ENCODE results near the gene NUP98.
A peak's percentile ranks its signal among the peaks of the same experiment; 100 is the strongest.

Gene NUP98

DNA sequence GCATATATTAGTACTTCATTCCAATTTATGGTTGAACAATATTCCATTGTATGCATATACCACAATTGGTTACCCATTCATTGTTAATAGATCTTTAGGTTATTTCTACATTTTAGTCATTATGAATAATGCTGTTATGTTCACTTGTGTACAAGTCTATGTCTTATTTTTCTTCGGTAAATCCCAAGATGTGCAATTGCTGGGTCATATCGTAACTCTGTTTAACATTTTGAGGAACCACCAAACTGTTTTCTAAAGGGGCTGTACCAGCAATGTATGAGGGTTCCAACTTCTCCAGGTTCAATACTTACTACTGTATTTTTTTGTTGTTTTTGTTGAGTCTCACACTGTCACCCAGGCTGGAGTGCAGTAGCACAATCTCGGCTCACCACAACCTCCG lies 33.1 kb downstream of the NUP98 start:
- peaks cover 51% of the 10 kb centered on the region for H3K36me3 Mint-ChIP-seq (ENCODE audit: low read depth)
- no peak overlapping the region for H3K4me3 Mint-ChIP-seq
- H3K9me3 Mint-ChIP-seq = no peaks in the 10 kb centered on the region
- no peak for DNase-seq (ENCODE audit: low spot score)
- no peak overlapping the region for H3K27ac Mint-ChIP-seq
- no peaks in the 10 kb centered on the region for H3K4me1 Mint-ChIP-seq (ENCODE audit: low read depth)
- no peaks in the 10 kb centered on the region for H3K27me3 Mint-ChIP-seq (ENCODE audit: low read depth)

GRCh38 chr11:3755151-3755550 lies 42.2 kb downstream of the NUP98 start:
- no peak overlapping the region for H3K4me3 Mint-ChIP-seq
- no peaks in the 10 kb centered on the region for H3K27me3 Mint-ChIP-seq (ENCODE audit: low read depth)
- H3K9me3 Mint-ChIP-seq = no peaks in the 10 kb centered on the region
- no peak for DNase-seq (ENCODE audit: low spot score)
- H3K36me3 Mint-ChIP-seq (ENCODE audit: low read depth) = peaks cover 46% of the 10 kb centered on the region
- H3K27ac Mint-ChIP-seq = no peak overlapping the region
- H3K4me1 Mint-ChIP-seq (ENCODE audit: low read depth) = no peaks in the 10 kb centered on the region

DNA sequence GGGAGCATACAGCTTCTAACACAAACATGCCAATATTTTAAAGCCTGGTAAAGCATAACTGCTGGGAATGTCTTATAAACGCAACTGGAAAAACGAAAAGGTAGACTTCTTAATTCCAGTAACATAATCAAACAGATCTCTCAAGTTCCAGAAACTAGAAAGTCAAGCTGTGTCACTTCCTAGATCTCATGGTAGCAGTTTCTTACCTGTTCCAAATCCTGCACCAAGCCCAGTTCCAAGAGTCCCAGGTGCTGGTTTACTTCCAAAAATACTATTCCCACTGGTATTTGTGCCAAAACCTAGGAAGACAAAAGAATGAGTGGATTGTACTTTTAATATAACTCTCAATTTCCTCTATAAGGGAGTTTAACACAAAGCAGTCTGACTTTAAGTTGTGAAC lies 44.2 kb downstream of the NUP98 start:
- no peak overlapping the region for H3K4me3 Mint-ChIP-seq
- no peaks in the 10 kb centered on the region for H3K27me3 Mint-ChIP-seq (ENCODE audit: low read depth)
- H3K27ac Mint-ChIP-seq = no peak overlapping the region
- DNase-seq (ENCODE audit: low spot score) = no peak
- no peaks in the 10 kb centered on the region for H3K9me3 Mint-ChIP-seq
- no peaks in the 10 kb centered on the region for H3K4me1 Mint-ChIP-seq (ENCODE audit: low read depth)
- peaks cover 39% of the 10 kb centered on the region for H3K36me3 Mint-ChIP-seq (ENCODE audit: low read depth)

DNA sequence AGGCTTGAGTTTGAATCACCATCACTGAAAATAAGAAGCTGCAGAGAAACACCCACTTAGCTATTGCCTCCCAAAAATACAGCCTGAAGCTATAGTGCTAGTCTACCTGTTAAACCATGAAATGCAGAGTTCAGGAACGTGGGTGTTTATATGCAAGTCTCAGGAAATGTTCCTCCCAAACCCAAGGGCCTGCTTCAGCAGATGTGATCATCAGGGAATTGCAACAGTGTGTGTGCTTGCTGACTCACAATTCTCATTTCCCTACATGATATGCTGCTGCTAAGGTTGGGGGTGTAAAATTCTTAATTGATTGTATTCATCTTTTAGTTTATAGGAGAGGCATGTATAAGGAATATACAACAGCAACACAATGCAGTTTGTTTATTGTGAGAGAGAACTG lies 49.6 kb downstream of the NUP98 start:
- Mint-ChIP-seq H3K4me1 (ENCODE audit: low read depth) (no peaks in the 10 kb centered on the region), H3K4me3 (no peak overlapping the region), H3K27me3 (ENCODE audit: low read depth) (no peaks in the 10 kb centered on the region), H3K36me3 (ENCODE audit: low read depth) (peaks cover 43% of the 10 kb centered on the region), H3K9me3 (no peaks in the 10 kb centered on the region), H3K27ac (no peak overlapping the region)
- DNase-seq (ENCODE audit: low spot score) = no peak

- H3K4me3 Mint-ChIP-seq = no peak overlapping the region
- H3K4me1 Mint-ChIP-seq (ENCODE audit: low read depth) = peaks cover 5% of the 10 kb centered on the region
- H3K36me3 Mint-ChIP-seq (ENCODE audit: low read depth) = peaks cover 56% of the 10 kb centered on the region
- no peaks in the 10 kb centered on the region for H3K9me3 Mint-ChIP-seq
- no peak overlapping the region for H3K27ac Mint-ChIP-seq
- no peaks in the 10 kb centered on the region for H3K27me3 Mint-ChIP-seq (ENCODE audit: low read depth)
- no peak for DNase-seq (ENCODE audit: low spot score)
Observed at GRCh38 chr11:3745161-3745560, 52.2 kb downstream of the NUP98 start.

DNA sequence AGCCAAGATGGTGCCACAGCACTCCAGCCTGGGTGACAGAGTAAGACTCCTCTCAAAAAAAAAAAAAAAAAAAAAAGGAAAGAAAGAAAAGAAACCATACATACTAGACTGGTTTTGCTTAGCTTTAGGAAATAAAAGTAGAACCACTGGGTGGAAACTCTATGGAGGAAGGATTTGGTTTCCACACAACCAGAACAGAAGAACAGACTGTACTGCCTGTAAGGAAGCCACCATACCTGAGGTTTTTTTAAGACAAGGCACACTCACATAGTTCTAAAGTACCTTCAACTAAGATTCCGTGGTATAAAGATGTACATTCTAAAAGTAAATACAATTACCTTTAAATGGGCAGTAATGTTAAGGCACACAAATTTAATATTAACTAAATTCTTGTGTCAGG lies 58.6 kb downstream of the NUP98 start:
- Mint-ChIP-seq H3K9me3 (no peaks in the 10 kb centered on the region), H3K27ac (no peak overlapping the region), H3K36me3 (ENCODE audit: low read depth) (peaks cover 63% of the 10 kb centered on the region)

GRCh38 chr11:3738241-3738640 lies 59.1 kb downstream of the NUP98 start:
- no peak overlapping the region for H3K4me3 Mint-ChIP-seq
- no peaks in the 10 kb centered on the region for H3K27me3 Mint-ChIP-seq (ENCODE audit: low read depth)
- peaks cover 66% of the 10 kb centered on the region for H3K36me3 Mint-ChIP-seq (ENCODE audit: low read depth)
- no peak overlapping the region for H3K27ac Mint-ChIP-seq
- no peak for DNase-seq (ENCODE audit: low spot score)
- H3K4me1 Mint-ChIP-seq (ENCODE audit: low read depth) = peaks cover 14% of the 10 kb centered on the region
- no peaks in the 10 kb centered on the region for H3K9me3 Mint-ChIP-seq

More for the DNA sequence above, 58.6 kb downstream of the NUP98 start:
- Mint-ChIP-seq H3K4me3 (no peak overlapping the region), H3K4me1 (ENCODE audit: low read depth) (peaks cover 14% of the 10 kb centered on the region), H3K27me3 (ENCODE audit: low read depth) (no peaks in the 10 kb centered on the region)
- no peak for DNase-seq (ENCODE audit: low spot score)

GRCh38 chr11:3737386-3737933 lies 59.9 kb downstream of the NUP98 start:
- Mint-ChIP-seq H3K9me3 (no peaks in the 10 kb centered on the region), H3K27ac (no peak overlapping the region), H3K36me3 (ENCODE audit: low read depth) (peaks cover 69% of the 10 kb centered on the region), H3K4me3 (no peak overlapping the region), H3K4me1 (ENCODE audit: low read depth) (peaks cover 20% of the 10 kb centered on the region), H3K27me3 (ENCODE audit: low read depth) (no peaks in the 10 kb centered on the region)
- no peak for DNase-seq (ENCODE audit: low spot score)

- Mint-ChIP-seq H3K9me3 (no peaks in the 10 kb centered on the region), H3K27ac (no peak overlapping the region), H3K36me3 (ENCODE audit: low read depth) (peaks cover 71% of the 10 kb centered on the region), H3K4me3 (no peak overlapping the region), H3K4me1 (ENCODE audit: low read depth) (peaks cover 19% of the 10 kb centered on the region), H3K27me3 (ENCODE audit: low read depth) (no peaks in the 10 kb centered on the region)
- DNase-seq (ENCODE audit: low spot score) = no peak
Observed at GRCh38 chr11:3736816-3737215, 60.5 kb downstream of the NUP98 start.

- Mint-ChIP-seq H3K9me3 (no peaks in the 10 kb centered on the region), H3K36me3 (ENCODE audit: low read depth) (peaks cover 71% of the 10 kb centered on the region), H3K4me1 (ENCODE audit: low read depth) (peaks cover 16% of the 10 kb centered on the region), H3K27me3 (ENCODE audit: low read depth) (no peaks in the 10 kb centered on the region), H3K27ac (no peak overlapping the region), H3K4me3 (no peak overlapping the region)
- DNase-seq (ENCODE audit: low spot score) = no peak
Observed at GRCh38 chr11:3735827-3736226, 61.5 kb downstream of the NUP98 start.

DNA sequence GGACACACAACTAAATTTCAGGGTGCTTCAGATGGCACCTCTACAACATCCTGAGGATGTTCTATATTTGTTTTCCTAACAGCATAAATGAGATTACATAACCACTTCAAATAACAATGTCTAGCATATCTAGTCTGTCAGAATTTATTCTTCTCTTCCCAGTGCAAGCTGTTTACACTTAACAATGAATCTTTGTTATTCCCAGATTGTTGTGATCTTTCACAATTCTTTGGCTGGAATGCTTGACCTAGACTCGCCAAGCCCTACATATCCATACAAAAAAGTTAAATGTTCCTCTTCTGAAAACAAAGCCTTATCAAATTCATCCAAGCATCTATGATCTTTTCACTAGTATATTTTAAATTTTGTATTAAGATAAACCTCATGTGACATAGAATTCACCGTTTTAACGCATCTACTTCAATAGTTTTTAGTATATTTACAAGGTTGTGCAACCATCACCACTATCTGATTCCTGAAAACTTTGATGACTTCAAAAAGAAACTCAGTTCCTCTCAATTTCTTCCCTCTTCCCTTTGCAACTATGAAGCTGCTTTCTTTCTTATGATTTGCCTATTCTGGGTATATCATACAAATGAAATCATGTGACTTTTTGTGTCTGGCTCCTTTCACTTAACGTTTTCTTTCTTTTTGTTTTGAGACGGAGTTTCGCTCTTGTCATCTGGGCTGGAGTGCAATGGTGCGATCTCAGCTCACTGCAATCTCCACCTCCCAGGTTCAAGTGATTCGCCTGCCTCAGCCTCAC lies 64.5 kb downstream of the NUP98 start:
- no peaks in the 10 kb centered on the region for H3K27me3 Mint-ChIP-seq (ENCODE audit: low read depth)
- no peaks in the 10 kb centered on the region for H3K9me3 Mint-ChIP-seq
- peaks cover 73% of the 10 kb centered on the region for H3K36me3 Mint-ChIP-seq (ENCODE audit: low read depth)
- H3K4me3 Mint-ChIP-seq = no peak overlapping the region
- no peak for DNase-seq (ENCODE audit: low spot score)
- peak overlapping the region; percentile 58 for H3K27ac Mint-ChIP-seq
- peaks cover 16% of the 10 kb centered on the region for H3K4me1 Mint-ChIP-seq (ENCODE audit: low read depth)

DNA sequence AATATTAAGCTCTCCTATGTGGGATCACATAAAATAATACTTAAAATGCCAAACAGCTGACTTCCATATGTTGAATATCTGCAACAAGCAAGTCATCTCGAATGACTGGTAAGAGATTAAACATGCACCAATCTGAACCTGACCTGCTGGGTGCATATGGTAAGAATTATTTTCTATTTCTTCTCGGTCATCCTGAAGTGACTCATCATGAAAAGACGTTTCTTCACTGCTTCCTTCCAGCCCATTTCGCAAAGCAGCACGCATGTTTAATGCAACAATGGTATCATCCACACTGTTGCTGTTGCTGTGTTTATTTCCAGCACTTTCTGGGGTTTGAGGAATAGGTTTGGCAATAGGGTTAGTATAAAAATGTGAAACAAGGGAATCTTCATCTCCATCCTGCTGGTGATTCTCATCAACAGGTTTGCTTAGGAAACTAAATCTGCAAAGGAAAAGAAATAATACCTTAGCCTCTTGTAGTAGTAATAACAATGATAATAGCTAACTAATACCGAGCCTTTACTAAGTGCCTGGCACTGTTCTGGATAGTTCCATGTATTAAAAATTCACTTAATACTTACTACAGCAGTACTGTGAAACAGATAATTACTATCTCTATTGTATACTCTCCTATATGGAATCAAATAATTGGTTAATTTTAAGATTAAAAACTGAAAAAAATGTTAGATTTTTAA lies 74.2 kb downstream of the NUP98 start:
- Mint-ChIP-seq H3K27me3 (ENCODE audit: low read depth) (no peaks in the 10 kb centered on the region), H3K36me3 (ENCODE audit: low read depth) (peaks cover 69% of the 10 kb centered on the region), H3K9me3 (no peaks in the 10 kb centered on the region), H3K4me1 (ENCODE audit: low read depth) (no peaks in the 10 kb centered on the region), H3K4me3 (no peak overlapping the region), H3K27ac (no peak overlapping the region)
- no peak for DNase-seq (ENCODE audit: low spot score)

- Mint-ChIP-seq H3K9me3 (no peaks in the 10 kb centered on the region), H3K27ac (no peak overlapping the region), H3K4me3 (no peak overlapping the region), H3K4me1 (ENCODE audit: low read depth) (peaks cover 2% of the 10 kb centered on the region), H3K36me3 (ENCODE audit: low read depth) (peaks cover 72% of the 10 kb centered on the region), H3K27me3 (ENCODE audit: low read depth) (no peaks in the 10 kb centered on the region)
- no peak for DNase-seq (ENCODE audit: low spot score)
Observed at GRCh38 chr11:3722100-3722499, 75.3 kb downstream of the NUP98 start.

DNA sequence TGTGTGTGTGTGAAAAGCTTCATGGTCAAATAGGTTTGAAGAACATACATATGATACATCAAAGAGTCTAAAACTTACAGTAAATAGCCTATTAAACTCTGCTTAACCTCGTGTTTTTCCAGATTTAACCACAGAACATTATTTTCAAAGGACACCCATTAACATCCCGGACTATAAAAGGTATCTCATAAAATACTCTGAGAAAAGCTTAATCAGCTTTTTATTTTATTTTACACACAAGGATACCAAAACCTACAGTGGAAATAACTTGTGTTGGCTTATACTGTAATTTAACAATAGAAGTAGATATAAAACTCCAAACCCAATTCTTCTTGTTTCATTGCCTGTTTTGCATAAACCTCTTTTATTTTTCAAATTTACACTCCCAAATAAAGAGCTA lies 76.4 kb downstream of the NUP98 start:
- Mint-ChIP-seq H3K36me3 (ENCODE audit: low read depth) (peaks cover 67% of the 10 kb centered on the region), H3K4me1 (ENCODE audit: low read depth) (peaks cover 2% of the 10 kb centered on the region), H3K9me3 (no peaks in the 10 kb centered on the region), H3K27ac (no peak overlapping the region), H3K4me3 (no peak overlapping the region), H3K27me3 (ENCODE audit: low read depth) (no peaks in the 10 kb centered on the region)
- no peak for DNase-seq (ENCODE audit: low spot score)
